RWPE1 (cell line): ENCODE results near the gene PTPN5.
A peak's percentile ranks its signal among the peaks of the same experiment; 100 is the strongest.
"Not testable (repeated sequence)": the region's sequence is repeated elsewhere in the genome, so short reads cannot be mapped to it uniquely, and the experiment has no call there.

Source experiments
- CTCF ChIA-PET: fragments of 350-600 bp; sonication (Branson Sonifier 250); formaldehyde crosslinking; extraction: SDS; loops from one replicate; lab custom pipeline; 2021; lab: Yijun Ruan, JAX
- POLR2A ChIA-PET: fragments of 400-600 bp; formaldehyde crosslinking; extraction: SDS; loops from one replicate; lab custom pipeline; 2020; ENCODE audit warnings: antibody characterized with exemption; ENCODE audit not compliant: low non-redundant PET; lab: Yijun Ruan, JAX
- DNase-seq: peaks from one replicate; pipeline ENCODE4 v3.0.0; 2012; ENCODE audit warnings: low spot score
- H3K27ac ChIP-seq: fragments of 450-650 bp; 2 replicates; pipeline ENCODE4 v1.5.1; 2017
- CTCF ChIP-seq: fragments of 450-650 bp; conservative IDR thresholded peaks from 2 replicates; pipeline ENCODE4 v1.5.1; 2017; ENCODE audit warnings: low read depth, mild to moderate bottlenecking

The PTPN5 gene

DNA sequence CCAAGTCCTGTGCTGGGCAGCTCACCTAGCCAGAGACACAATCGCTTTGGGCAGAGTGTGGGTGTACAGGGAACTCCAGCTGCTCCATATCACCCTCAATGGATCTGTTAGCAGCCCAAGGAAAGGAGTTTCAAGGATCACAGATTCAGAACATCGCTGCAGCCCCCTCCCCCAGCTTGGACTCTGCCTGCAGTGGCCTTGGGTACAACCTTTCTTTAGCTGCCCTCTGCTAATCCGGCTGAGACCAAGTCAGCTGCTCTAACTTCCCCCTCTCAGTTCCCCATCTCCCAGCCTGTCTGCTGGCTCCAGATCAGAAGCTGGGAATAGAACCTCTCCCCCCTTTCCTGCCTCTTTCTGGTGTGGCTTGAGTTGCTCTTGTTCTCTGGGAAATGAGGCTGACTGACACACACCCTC lies 91.7 kb downstream of the PTPN5 start:
- POLR2A ChIA-PET = no interaction called here

GRCh38 chr11:18699269-18699596 lies 92.4 kb downstream of the PTPN5 start:
- ChIA-PET CTCF (no interaction called here), POLR2A (no interaction called here)
- no peak for TF ChIP-seq CTCF
- H3K27ac ChIP-seq = no peak overlapping the region
- no peak for DNase-seq

More for the DNA sequence above, 91.7 kb downstream of the PTPN5 start:
- H3K27ac ChIP-seq = no peak overlapping the region
- no peak for DNase-seq
- TF ChIP-seq CTCF = no peak
- CTCF ChIA-PET = interaction anchor here (0.5 to 0.6 kb wide), 2 partner anchors 17 to 22 kb away, joined by 3 read pairs; no protein-coding TSS in a partner anchor

DNA sequence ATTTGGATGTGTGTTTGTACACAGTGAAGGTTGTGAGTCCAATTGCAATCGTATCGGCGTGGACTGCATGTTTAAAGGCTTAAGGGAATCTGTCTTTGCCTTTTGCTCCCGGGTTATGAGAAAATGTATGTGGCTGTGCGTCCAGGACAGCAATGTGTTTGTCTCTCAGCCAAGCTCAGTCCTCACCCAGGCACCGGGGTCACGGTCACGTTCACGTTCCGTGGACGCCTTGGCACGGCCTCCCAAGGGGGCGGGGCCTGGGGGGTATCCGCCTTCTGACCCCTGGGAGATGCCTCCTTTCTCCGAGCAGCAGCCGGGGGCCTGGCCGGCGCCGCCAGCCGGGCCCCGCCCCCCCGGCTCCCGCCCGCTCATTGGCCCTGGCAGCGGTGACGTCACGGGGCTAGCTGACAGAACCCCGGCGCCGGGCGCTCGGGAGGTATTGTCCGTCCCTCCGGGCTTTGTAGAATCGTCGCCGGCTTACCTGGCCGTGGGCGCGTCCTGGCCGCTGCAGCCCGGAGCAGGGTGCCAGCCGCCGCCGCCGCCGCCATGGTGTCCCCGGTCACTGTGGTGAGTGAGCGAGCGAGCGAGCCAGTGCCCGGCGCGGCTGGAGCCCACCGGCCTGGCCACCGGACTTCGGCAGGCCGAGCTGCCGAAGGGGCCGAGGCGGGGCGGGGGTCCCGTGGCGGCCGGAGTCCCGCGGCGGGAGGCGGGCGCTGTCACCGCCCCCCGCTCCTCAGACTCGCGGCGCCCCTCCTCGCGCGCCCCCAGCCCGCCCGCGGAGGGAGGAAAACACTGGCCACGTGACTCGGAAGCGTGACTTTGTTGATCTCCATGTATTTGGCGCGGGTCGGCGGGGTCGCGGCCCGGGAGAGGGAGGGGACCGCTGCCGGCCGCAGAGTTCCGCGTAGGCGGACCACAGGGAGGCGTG lies 93.0 kb downstream of the PTPN5 start, which contains the start of gene TMEM86A:
Gene TMEM86A (plus strand): TSS at position 439 of the 928 bp plus-strand sequence. CDS start 108 bp downstream, at position 547.
- peak; percentile 88 for DNase-seq
- TF ChIP-seq CTCF = no peak
- H3K27ac ChIP-seq = no peak within 1 kb of the TSS
- POLR2A ChIA-PET = no interaction called here
- CTCF ChIA-PET = interaction anchor here (0.6 kb wide), 1 partner anchor 63 kb away, joined by 4 read pairs; no protein-coding TSS in a partner anchor

- no peak overlapping the region for H3K27ac ChIP-seq
- no peak for DNase-seq
- CTCF ChIA-PET = interaction anchor here (0.6 kb wide), 1 partner anchor 62 kb away, joined by 4 read pairs; no protein-coding TSS in a partner anchor
- POLR2A ChIA-PET = no interaction called here
- TF ChIP-seq CTCF = no peak
These were observed 94.0 kb downstream of the PTPN5 start for GRCh38 chr11:18697576-18697975.

DNA sequence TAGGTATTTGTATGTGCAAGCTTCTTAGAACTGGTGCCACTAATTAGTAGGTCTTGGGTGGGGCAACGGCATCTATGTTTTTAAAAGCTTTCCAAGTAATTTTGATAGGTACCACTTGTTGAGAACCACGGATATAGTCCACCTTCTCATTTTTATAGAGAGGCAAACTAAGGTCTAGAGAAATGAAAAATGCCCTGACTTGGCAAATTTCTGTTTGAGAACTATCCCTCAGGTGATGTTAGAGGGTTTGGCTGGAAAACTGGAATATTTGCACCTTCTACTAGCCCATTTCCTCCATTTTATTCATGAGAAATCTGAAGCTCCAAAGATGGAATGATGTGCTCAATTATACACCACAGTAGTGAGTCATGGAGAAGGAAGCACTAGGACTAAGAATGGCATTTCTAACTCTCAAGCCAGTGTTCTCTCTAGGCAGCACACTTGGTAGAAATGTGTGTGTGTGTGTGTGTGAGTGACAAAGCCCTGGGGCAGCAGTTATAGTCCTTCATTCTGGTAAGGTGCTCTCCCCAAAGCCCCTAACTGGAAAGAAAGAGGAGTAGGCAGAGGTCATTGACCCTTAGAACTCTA lies 94.9 kb downstream of the PTPN5 start:
- DNase-seq = no peak
- ChIA-PET CTCF (no interaction called here), POLR2A (no interaction called here)
- TF ChIP-seq CTCF = no peak
- no peak overlapping the region for H3K27ac ChIP-seq

GRCh38 chr11:18692941-18693760 lies 98.4 kb downstream of the PTPN5 start:
- no peak overlapping the region for H3K27ac ChIP-seq
- TF ChIP-seq CTCF = no peak
- DNase-seq = no peak
- ChIA-PET POLR2A (no interaction called here), CTCF (no interaction called here)

DNA sequence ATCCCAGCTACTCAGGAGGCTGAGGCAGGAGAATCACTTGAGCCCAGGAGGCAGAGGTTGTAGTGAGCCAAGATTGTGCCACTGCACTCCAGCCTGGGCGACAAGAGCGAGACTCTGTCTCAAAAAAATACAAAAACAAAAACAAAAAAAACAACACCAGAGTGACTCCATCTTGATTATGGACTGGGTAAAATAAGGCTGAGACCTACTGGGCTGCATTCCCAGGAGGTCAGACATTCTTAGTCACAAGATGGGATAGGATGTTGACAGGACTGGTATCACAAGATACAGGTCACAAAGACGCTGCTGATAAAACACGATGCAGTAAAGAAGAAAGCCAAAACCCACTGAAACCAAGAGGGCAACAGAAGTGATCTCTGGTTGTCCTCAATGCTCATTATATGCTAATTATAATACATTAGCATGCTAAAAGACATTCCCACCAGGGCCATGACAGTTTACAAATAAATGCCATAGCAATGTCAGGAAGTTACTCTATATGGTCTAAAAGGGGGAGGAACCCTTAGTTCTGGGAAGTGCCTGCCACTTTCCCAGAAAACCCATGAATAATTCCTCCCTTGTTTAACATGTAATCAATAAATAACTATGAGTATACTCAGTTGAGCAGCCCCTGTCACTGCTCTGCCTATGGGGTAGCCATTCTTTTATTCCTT lies 100.0 kb downstream of the PTPN5 start:
- CTCF ChIA-PET, H3K27ac ChIP-seq, POLR2A ChIA-PET, DNase-seq: not testable (repeated sequence)
